ENCODE data around the gene DAG1.

- TF ChIP-seq POLR2AphosphoS5 (IDR thresholded peaks at IDR 0.05): no peak
- TF ChIP-seq POLR2A (IDR thresholded peaks at IDR 0.05): no peak
Observed at GRCh38 chr3:49523756-49524747, 54.0 kb downstream of the DAG1 start.
